CD4-positive, alpha-beta T cell (primary cell): ENCODE data around the gene SLC1A7. TPM values are rescaled to one million over a fixed set of nuclear protein-coding genes. Genes with fewer than 3 reads are reported as not detected.

Experiments used
- ATAC-seq: fragments of 200-7000 bp; cut with Tn5 transposase; one replicate; pipeline ENCODE4 v1.10.0; 2022; ENCODE audit warnings: mild to moderate bottlenecking; ENCODE audit not compliant: poor library complexity
- CTCF ChIA-PET: fragments of 350-600 bp; sonication (Branson Sonifier 250); formaldehyde crosslinking; loops from one replicate; lab custom pipeline; 2021; ENCODE audit warnings: antibody characterized with exemption, inconsistent platforms; lab: Charles Lee
- POLR2A ChIA-PET: fragments of 350-600 bp; sonication (Branson Sonifier 250); formaldehyde crosslinking; loops from one replicate; lab custom pipeline; 2021; ENCODE audit warnings: antibody characterized with exemption, inconsistent platforms; lab: Charles Lee
- DNase-seq, 14 experiments: peaks; one replicate each; pipeline ENCODE4 v3.0.0-alpha.2; 2013 to 2020; ENCODE audit warnings: mixed read lengths in 2 of 14
- H3K27ac ChIP-seq, 2 donors: one replicate each; pipeline versions ENCODE4 v1.5.1 to v1.7.0; 2013; ENCODE audit warnings: low read length in 2 of 2, low read depth in 1 of 2, mild to moderate bottlenecking in 1 of 2
- H3K27me3 ChIP-seq, 2 experiments: 1 replicate in 1 of 2; 2 replicates in 1 of 2; pipeline versions ENCODE4 v1.6.1 to v1.7.0; 2013; ENCODE audit warnings: low read length in 2 of 2, control low read depth in 1 of 2, mild to moderate bottlenecking in 1 of 2, moderate library complexity in 1 of 2; ENCODE audit not compliant: insufficient read depth in 2 of 2, control insufficient read depth in 1 of 2
- H3K36me3 ChIP-seq: one replicate; pipeline ENCODE4 v1.6.1; 2013; ENCODE audit warnings: low read length, control low read depth; ENCODE audit not compliant: insufficient read depth
- H3K4me1 ChIP-seq: one replicate; pipeline ENCODE4 v1.6.1; 2013; ENCODE audit warnings: low read length, control low read depth; ENCODE audit not compliant: insufficient read depth
- H3K4me3 ChIP-seq: one replicate; pipeline ENCODE4 v1.5.1; 2013; ENCODE audit warnings: mild to moderate bottlenecking, low read length, moderate library complexity
- H3K9me3 ChIP-seq, 2 experiments: 1 replicate in 1 of 2; 2 replicates in 1 of 2; pipeline versions ENCODE4 v1.6.1 to v1.7.0; 2013; ENCODE audit warnings: low read length in 2 of 2, mild to moderate bottlenecking in 2 of 2, control low read depth in 1 of 2, moderate library complexity in 1 of 2; ENCODE audit not compliant: control insufficient read depth in 1 of 2, insufficient read depth in 1 of 2
- H3K27ac Mint-ChIP-seq: one replicate; pipeline ENCODE4 v1.8.0; 2020; ENCODE audit warnings: mixed read lengths
- H3K27me3 Mint-ChIP-seq: one replicate; pipeline ENCODE4 v1.8.0; 2021; ENCODE audit warnings: mixed read lengths
- H3K36me3 Mint-ChIP-seq: one replicate; pipeline ENCODE4 v1.8.0; 2021; ENCODE audit warnings: low read depth, mixed read lengths
- H3K4me1 Mint-ChIP-seq: one replicate; pipeline ENCODE4 v1.8.0; 2021; ENCODE audit warnings: low read depth, mixed read lengths
- H3K4me3 Mint-ChIP-seq: one replicate; pipeline ENCODE4 v1.8.0; 2020; ENCODE audit warnings: mild to moderate bottlenecking, mixed read lengths
- H3K9me3 Mint-ChIP-seq: one replicate; pipeline ENCODE4 v1.8.0; 2020; ENCODE audit warnings: mixed read lengths
- intact Hi-C, 2 experiments: fragments of 100-400 bp; cut with DNase I in 1 of 2; cut with micrococcal nuclease in 1 of 2; formaldehyde crosslinking; loops; one replicate each; pipeline versions ENCODE4 v1.15.1 to v1.9.0; 2023 to 2025; cut with DNase I, micrococcal nuclease
- total RNA-seq, 174 experiments: library from RNA in 2 of 174; stranded (reverse) in 2 of 174; gene quantifications; one replicate each; pipeline ENCODE4 v1.2.3 and lab custom pipeline; 2021 to 2026
- TF ChIP-seq, protein P1 (sequence below): fragments of 200-600 bp; IDR thresholded peaks from one replicate; pipeline ENCODE4 v1.8.0; 2022; ENCODE audit warnings: antibody characterized with exemption, mild to moderate bottlenecking

Gene SLC1A7
- total RNA-seq, 2 experiments from 2014 or later, result not detected

DNA sequence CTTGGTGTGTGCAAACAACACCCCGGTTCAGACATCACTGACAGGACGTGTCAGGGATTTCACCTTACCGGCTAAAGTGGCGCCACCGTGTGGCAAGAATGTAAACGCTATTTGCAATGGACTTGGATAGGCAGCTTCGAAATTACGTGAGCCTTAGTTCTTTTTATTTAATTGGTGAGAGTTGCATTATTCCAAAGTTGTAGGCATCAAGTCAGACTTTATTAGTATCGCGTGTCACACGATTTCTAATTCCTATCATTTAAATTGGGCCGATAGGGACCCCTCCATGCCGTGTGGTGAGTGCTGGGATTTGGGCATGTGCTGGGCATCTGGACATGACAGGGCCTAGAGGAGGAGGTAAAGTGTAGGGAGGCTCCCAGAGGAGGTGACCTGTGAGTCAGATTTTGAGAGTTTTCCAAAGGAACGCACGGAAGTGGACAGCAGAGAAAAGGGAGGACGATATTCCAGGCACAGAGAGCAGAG lies 39.7 kb upstream of the SLC1A7 start:
- Mint-ChIP-seq H3K36me3 (no peaks in the 10 kb centered on the region), H3K4me3 (no peak overlapping the region), H3K27me3 (peaks cover 6% of the 10 kb centered on the region), H3K27ac (no peak overlapping the region), H3K4me1 (no peaks in the 10 kb centered on the region), H3K9me3 (no peaks in the 10 kb centered on the region)
- H3K9me3 ChIP-seq, result peaks cover 0 to 11% of the 10 kb centered on the region in 2 experiments
- DNase-seq (peak; percentile 69 to 88 (median 78)), ATAC-seq (peak; percentile 81)
- TF ChIP-seq, protein P1, sequence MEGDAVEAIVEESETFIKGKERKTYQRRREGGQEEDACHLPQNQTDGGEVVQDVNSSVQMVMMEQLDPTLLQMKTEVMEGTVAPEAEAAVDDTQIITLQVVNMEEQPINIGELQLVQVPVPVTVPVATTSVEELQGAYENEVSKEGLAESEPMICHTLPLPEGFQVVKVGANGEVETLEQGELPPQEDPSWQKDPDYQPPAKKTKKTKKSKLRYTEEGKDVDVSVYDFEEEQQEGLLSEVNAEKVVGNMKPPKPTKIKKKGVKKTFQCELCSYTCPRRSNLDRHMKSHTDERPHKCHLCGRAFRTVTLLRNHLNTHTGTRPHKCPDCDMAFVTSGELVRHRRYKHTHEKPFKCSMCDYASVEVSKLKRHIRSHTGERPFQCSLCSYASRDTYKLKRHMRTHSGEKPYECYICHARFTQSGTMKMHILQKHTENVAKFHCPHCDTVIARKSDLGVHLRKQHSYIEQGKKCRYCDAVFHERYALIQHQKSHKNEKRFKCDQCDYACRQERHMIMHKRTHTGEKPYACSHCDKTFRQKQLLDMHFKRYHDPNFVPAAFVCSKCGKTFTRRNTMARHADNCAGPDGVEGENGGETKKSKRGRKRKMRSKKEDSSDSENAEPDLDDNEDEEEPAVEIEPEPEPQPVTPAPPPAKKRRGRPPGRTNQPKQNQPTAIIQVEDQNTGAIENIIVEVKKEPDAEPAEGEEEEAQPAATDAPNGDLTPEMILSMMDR, result peak; percentile 91
- H3K27ac ChIP-seq, result no peak overlapping the region
- intact Hi-C loops, result loop anchor here in 1 of 2 experiments (2.0 to 5.0 kb wide), 3 partner anchors 275 to 1285 kb away; no protein-coding TSS in a partner anchor
- H3K27me3 ChIP-seq, result peaks cover 0 to 2% of the 10 kb centered on the region in 2 experiments
- H3K4me3 ChIP-seq, result no peak overlapping the region
- ChIA-PET POLR2A (interaction anchor here (1.4 to 1.6 kb wide), 2 partner anchors 14 to 479 kb away, joined by 3 to 6 read pairs; partner anchors contain the start of gene CPT2), CTCF (interaction anchor here (0.6 to 1.3 kb wide), 9 partner anchors 9 to 1296 kb away, joined by 3 to 10 read pairs (median 3); partner anchors contain the start of gene ECHDC2)
- peaks cover 4% of the 10 kb centered on the region for H3K4me1 ChIP-seq
- H3K36me3 ChIP-seq, result no peaks in the 10 kb centered on the region

DNA sequence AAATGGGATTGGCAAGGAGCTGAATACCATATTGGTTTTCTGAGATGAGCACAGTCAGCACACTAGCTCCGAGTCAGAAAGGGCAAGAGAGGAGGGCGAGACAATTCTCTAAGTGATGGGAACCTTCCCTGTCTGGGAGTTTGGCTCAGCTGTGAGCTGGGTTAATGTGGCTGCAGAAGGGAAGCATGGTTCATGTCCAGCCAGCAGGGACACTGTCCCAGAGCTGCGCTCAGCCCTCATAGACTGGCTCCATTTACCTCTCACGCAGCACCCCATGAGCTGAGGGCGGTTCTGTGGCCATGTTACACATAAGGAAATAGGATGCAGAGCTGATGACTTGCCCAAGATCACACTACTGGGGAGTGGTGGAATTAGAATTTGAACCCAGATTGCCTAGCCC lies 38.5 kb upstream of the SLC1A7 start:
- no peaks in the 10 kb centered on the region for H3K4me1 Mint-ChIP-seq
- ATAC-seq, result no peak
- Histone ChIP-seq H3K36me3 (no peaks in the 10 kb centered on the region), H3K27me3 (peaks cover 0 to 2% of the 10 kb centered on the region in 2 experiments), H3K27ac (no peak overlapping the region), H3K4me3 (no peak overlapping the region), H3K4me1 (peaks cover 4% of the 10 kb centered on the region), H3K9me3 (peaks cover 0 to 11% of the 10 kb centered on the region in 2 experiments)
- no peak for DNase-seq
- CTCF ChIA-PET, result interaction anchor here (0.6 kb wide), 1 partner anchor 12 kb away, joined by 3 read pairs; no protein-coding TSS in a partner anchor
- no peak overlapping the region for H3K27ac Mint-ChIP-seq
- intact Hi-C loops, result loop anchor here in 1 of 2 experiments (5.0 kb wide), 1 partner anchor 274 kb away; no protein-coding TSS in a partner anchor
- no peaks in the 10 kb centered on the region for H3K9me3 Mint-ChIP-seq
- POLR2A ChIA-PET, result no interaction called here
- H3K4me3 Mint-ChIP-seq, result no peak overlapping the region
- H3K27me3 Mint-ChIP-seq, result peaks cover 14% of the 10 kb centered on the region
- TF ChIP-seq, protein P1, result no peak
- H3K36me3 Mint-ChIP-seq, result no peaks in the 10 kb centered on the region

- CTCF ChIA-PET, result no interaction called here
- POLR2A ChIA-PET, result no interaction called here
Measured at GRCh38 chr1:53180226-53180625, 37.8 kb upstream of the SLC1A7 start.

More at GRCh38 chr1:53180226-53180625, 37.8 kb upstream of the SLC1A7 start:
- no peaks in the 10 kb centered on the region for H3K4me1 Mint-ChIP-seq
- no peak for DNase-seq
- ATAC-seq, result no peak
- H3K4me1 ChIP-seq, result peaks cover 4% of the 10 kb centered on the region
- no peak overlapping the region for H3K27ac Mint-ChIP-seq
- no peak overlapping the region for H3K27ac ChIP-seq
- peaks cover 0 to 2% of the 10 kb centered on the region in 2 experiments for H3K27me3 ChIP-seq
- peaks cover 0 to 5% of the 10 kb centered on the region in 2 experiments for H3K9me3 ChIP-seq
- no peaks in the 10 kb centered on the region for H3K36me3 Mint-ChIP-seq
- peaks cover 21% of the 10 kb centered on the region for H3K27me3 Mint-ChIP-seq
- intact Hi-C loops, result loop anchor here in 1 of 2 experiments (5.0 kb wide), 1 partner anchor 273 kb away; no protein-coding TSS in a partner anchor
- TF ChIP-seq, protein P1, result no peak
- H3K4me3 ChIP-seq, result no peak overlapping the region
- H3K36me3 ChIP-seq, result no peaks in the 10 kb centered on the region
- no peak overlapping the region for H3K4me3 Mint-ChIP-seq
- H3K9me3 Mint-ChIP-seq, result no peaks in the 10 kb centered on the region
